ENCODE data around the gene DNAJC2.

The DNAJC2 gene

DNA sequence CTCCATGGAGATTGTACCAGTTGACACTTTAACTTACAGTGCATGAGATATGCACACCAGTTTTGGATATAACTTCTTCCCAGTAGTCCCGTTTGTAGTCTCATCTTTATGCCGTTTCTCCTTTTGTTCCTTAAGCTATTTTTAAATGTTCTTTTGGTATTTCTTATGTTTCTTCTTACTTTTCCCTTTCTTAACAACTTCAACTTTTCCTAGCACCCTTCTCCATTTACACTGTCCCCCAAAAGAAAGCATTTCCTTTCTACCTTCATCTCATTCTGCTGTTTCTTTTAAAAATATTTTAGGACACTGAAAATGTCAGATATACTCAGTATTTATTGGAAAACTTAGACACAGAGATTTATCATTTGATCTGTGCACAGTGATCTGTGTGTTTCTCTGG, 4.4 kb upstream of the DNAJC2 start:
- Mint-ChIP-seq H3K27me3 (ENCODE audit: low read depth) (no peaks in the 10 kb centered on the region), H3K9me3 (no peaks in the 10 kb centered on the region), H3K36me3 (ENCODE audit: low read depth) (peaks cover 29% of the 10 kb centered on the region), H3K27ac (peak overlapping the region; percentile 53), H3K4me3 (peak overlapping the region; percentile 98), H3K4me1 (ENCODE audit: low read depth) (peaks cover 43% of the 10 kb centered on the region)

DNA sequence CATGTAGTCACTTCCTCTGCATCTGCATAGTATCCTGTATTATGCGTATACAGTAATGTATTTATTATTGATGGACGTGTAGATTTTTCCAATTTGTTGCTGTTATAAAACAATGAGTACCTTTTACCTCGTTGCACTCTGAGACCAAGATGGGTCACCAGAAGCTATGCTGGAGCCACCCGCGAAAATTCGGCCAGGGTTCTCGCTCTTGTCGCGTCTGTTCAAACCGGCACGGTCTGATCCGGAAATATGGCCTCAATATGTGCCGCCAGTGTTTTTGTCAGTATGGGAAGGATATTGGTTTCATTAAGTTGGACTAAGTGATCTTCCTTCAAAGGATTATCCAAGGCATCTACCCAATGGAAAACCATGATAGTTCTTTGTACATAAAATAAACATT, 3.9 kb upstream of the DNAJC2 start:
- no peaks in the 10 kb centered on the region for H3K9me3 Mint-ChIP-seq
- H3K4me1 Mint-ChIP-seq (ENCODE audit: low read depth), result peaks cover 43% of the 10 kb centered on the region
- H3K27me3 Mint-ChIP-seq (ENCODE audit: low read depth), result no peaks in the 10 kb centered on the region
- peak overlapping the region; percentile 77 for H3K27ac Mint-ChIP-seq
- peak overlapping the region; percentile 98 for H3K4me3 Mint-ChIP-seq
- peaks cover 29% of the 10 kb centered on the region for H3K36me3 Mint-ChIP-seq (ENCODE audit: low read depth)

DNA sequence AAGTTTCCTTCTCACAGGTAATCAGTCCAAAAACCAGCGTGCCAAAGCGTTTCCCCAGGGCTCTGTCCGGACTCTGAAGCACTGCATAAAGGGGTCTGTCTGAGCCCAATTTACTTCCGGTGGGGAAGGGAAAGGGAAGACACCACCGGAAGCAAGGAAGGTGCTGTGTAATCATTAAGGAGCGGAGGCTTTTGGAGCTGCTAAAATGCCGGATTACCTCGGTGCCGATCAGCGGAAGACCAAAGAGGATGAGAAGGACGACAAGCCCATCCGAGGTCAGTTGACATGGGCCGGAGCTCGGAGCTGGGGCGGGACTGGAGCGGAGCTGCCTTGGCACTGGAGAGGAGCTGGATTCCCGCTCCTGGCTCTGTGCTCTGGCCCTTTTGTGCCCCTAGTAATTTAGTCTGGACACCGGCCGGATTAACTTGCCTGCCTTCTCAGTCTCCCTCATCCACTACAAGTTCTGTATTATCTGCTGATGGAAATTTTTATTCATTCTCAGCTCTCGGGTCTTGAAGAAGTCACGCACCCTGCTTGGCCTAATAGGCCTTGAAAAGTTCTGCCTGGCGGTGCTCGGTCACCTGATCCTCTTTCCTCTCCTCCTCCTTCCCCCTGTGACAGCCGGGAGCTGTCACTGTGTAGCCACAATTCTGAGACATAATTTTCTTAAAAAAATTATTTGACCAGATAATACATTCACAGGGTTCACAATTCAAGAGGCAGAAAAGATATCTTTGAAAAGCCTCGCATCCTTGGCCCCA, 3.1 kb upstream of the DNAJC2 start, which contains the start of gene PSMC2:
Gene PSMC2 (plus strand): TSS at position 137 of the 761 bp plus-strand sequence. CDS start 69 bp downstream, at position 206.
- peaks cover 45% of the 10 kb centered on the region for H3K4me1 Mint-ChIP-seq (ENCODE audit: low read depth)
- no peaks in the 10 kb centered on the region for H3K27me3 Mint-ChIP-seq (ENCODE audit: low read depth)
- peak within 1 kb of the TSS; percentile 98 for H3K4me3 Mint-ChIP-seq
- peak within 1 kb of the TSS; percentile 99 for H3K27ac Mint-ChIP-seq
- peaks cover 25% of the 10 kb centered on the region for H3K36me3 Mint-ChIP-seq (ENCODE audit: low read depth)
- H3K9me3 Mint-ChIP-seq, result no peaks in the 10 kb centered on the region

DNA sequence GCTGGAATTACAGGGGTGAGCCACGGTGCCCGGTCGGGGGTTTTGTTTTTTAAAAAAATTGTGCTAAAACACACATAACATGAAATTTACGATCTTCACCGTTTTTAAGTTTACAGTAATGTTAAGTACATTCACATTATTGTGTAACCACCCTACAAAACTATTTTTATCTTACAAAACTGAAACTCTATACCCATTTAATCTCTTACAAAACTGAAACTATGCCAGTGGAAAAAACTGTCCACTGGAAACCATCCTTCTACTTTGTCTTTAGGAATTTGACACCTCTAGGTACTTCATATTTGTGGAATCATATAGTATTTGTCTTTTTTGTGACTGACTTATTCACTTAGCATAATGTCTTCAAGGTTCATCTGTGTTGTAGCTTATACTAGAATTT, 1.8 kb upstream of the DNAJC2 start:
- no peaks in the 10 kb centered on the region for H3K27me3 Mint-ChIP-seq (ENCODE audit: low read depth)
- H3K9me3 Mint-ChIP-seq, result no peaks in the 10 kb centered on the region
- H3K27ac Mint-ChIP-seq, result peak overlapping the region; percentile 1
- peaks cover 23% of the 10 kb centered on the region for H3K36me3 Mint-ChIP-seq (ENCODE audit: low read depth)
- peaks cover 44% of the 10 kb centered on the region for H3K4me1 Mint-ChIP-seq (ENCODE audit: low read depth)
- H3K4me3 Mint-ChIP-seq, result peak overlapping the region; percentile 46

DNA sequence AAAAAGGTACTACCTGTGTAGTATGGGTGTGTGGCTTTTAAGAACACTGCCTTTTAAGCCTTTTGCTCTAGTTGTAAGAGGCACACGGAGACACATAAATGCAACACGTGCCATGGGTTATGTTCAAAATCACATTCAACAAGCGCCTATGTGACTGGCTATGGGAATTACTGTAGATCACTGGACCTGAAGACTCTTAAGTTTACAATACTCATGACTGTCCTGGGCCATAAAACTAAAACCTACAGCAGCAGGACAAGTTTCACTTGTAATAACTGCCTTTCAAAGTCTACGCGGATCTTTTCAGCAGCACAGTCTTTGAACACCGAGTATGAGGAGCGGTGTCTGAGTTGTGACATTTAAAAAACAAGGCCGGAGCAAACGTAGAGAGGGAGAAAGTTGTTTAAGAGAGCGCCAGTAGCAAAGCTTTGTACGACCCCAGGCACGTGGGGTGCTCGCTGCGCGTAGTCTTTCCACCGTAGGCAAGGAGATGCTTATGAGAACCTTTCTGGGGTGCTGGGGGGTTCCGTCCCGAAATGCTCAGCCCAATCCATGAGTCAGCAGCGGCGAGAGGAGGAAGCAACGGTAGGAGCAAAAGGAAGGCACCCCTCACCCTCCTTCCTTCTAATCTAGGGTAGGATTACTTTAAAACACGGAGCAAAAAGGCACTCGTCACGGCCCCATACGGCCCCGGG, 662 bp downstream of the DNAJC2 start:
- Mint-ChIP-seq H3K4me1 (ENCODE audit: low read depth) (peaks cover 48% of the 10 kb centered on the region), H3K36me3 (ENCODE audit: low read depth) (peaks cover 30% of the 10 kb centered on the region), H3K9me3 (no peaks in the 10 kb centered on the region), H3K27ac (peak overlapping the region; percentile 93), H3K27me3 (ENCODE audit: low read depth) (no peaks in the 10 kb centered on the region), H3K4me3 (peak overlapping the region; percentile 97)

DNA sequence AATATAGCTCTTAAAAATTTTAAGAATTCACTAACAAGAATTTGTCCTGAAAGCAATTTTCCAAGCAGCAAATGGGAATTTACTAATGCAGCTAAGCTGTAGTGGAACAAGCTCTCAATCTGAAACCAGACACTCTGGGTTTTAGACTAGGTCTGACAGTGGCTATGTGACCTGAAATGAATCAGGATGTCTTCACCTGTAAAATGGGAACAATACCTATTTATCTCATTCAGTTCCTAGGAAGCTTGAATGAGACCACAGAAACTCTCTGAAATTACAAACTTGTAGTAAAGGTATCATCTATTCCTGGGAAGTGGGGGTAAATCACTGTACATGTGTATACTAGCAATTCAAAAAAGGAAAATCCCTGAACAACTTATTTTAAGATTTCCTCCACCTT, 1.2 kb downstream of the DNAJC2 start:
- Mint-ChIP-seq H3K9me3 (no peaks in the 10 kb centered on the region), H3K4me1 (ENCODE audit: low read depth) (peaks cover 43% of the 10 kb centered on the region), H3K4me3 (peak overlapping the region; percentile 97), H3K27me3 (ENCODE audit: low read depth) (no peaks in the 10 kb centered on the region), H3K27ac (no peak overlapping the region), H3K36me3 (ENCODE audit: low read depth) (peaks cover 28% of the 10 kb centered on the region)

DNA sequence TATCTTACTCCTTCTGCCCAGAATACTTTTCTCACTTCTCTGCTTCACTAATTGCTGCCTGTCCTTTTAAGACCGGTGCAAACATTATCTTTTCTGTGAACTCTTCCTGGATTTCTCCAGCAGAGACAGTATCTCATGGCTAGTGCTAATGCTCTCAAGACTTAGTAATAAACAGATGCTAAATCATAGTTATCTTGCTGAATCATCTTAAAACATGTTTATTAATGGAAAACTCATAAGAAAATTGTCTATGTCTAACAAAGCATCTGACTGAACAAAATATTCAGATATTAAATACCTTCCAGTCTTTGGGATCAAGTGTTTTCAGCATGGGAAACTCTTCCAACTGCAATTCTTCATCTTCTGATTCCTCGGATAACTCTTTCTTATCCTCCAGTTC, 3.1 kb downstream of the DNAJC2 start:
- Mint-ChIP-seq H3K36me3 (ENCODE audit: low read depth) (peaks cover 36% of the 10 kb centered on the region), H3K9me3 (no peaks in the 10 kb centered on the region), H3K27ac (no peak overlapping the region), H3K4me3 (no peak overlapping the region), H3K27me3 (ENCODE audit: low read depth) (no peaks in the 10 kb centered on the region), H3K4me1 (ENCODE audit: low read depth) (peaks cover 35% of the 10 kb centered on the region)

DNA sequence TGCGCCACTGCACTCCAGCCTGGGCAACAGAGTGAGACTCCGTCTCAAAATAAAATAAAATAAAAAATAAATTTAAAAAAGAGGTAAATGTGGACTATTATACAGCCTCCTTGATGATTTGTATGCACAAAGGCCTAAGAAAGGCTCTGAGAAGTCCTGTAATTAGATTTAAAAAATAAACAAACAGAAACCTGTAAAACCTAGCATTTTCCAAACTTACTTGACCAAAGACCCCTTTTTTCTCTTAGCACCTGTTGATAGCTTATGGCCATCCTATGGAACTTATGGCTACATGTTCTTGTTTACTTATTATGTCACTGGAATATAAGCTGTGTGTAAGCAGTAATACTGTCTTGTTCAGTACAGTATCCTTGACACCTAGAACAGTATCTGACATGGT, 5.7 kb downstream of the DNAJC2 start:
- Mint-ChIP-seq H3K9me3 (no peaks in the 10 kb centered on the region), H3K27me3 (ENCODE audit: low read depth) (no peaks in the 10 kb centered on the region), H3K4me1 (ENCODE audit: low read depth) (peaks cover 24% of the 10 kb centered on the region), H3K27ac (no peak overlapping the region), H3K4me3 (no peak overlapping the region), H3K36me3 (ENCODE audit: low read depth) (peaks cover 36% of the 10 kb centered on the region)

DNA sequence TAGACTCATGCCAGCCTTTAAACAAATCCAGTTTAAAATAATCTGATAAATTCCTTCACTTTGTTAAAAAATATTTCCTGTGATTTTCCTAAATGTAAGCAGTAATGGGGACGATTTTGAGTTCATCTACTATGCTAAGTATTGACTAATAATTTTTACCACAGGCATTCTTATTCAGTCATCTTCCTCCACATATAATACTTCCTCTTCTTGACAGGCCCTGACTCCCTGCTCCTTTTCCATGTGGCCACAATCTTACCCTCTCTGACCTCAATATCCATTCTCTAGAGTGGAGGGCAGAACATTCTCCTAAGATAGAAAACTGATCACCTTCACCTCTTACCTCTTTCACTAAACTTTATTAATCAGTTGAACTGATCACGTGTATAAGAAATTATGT, 7.8 kb downstream of the DNAJC2 start:
- Mint-ChIP-seq H3K36me3 (ENCODE audit: low read depth) (peaks cover 37% of the 10 kb centered on the region), H3K4me3 (no peak overlapping the region), H3K27ac (no peak overlapping the region), H3K9me3 (no peaks in the 10 kb centered on the region), H3K27me3 (ENCODE audit: low read depth) (no peaks in the 10 kb centered on the region), H3K4me1 (ENCODE audit: low read depth) (peaks cover 20% of the 10 kb centered on the region)

DNA sequence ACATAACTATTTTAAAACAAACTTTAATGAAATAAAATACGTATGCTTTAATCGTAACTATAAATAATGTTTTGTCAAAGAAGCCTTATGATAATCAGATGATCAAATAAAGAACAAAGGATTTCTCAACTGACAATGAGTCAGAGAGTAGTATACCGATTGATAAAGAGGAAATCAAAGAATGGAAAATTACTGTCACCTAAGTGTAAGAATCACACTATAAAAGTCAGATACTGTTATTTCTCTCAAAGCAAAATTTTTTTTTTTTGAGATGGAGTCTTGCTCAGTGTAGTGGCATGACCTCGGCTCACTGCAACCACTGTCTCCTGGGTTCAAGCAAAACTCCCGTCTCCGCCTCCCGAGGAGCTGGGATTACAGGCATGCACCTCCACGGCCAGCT, 18.8 kb downstream of the DNAJC2 start:
- H3K36me3 Mint-ChIP-seq (ENCODE audit: low read depth), result peaks cover 20% of the 10 kb centered on the region

DNA sequence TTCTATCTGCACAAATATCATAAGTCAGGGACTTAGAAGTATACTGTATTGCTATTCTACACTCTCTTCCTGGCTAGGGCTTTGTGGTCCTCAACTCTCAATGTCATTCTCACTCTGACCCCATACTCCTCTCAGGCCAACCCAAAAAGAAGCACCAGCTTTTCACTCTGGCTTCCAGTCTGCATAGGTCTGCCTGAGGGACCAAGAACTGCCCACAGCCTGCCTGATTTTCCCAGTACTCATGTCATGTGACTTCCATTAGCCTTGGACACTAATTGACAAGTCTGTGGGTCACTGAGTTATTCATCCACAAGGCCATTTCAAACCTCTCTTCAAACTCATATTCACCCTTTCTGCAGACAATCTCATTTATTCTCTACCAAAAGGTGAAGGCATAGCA, 27.6 kb downstream of the DNAJC2 start:
- no peak overlapping the region for H3K4me3 Mint-ChIP-seq
- no peak overlapping the region for H3K27ac Mint-ChIP-seq
- no peaks in the 10 kb centered on the region for H3K27me3 Mint-ChIP-seq (ENCODE audit: low read depth)
- H3K4me1 Mint-ChIP-seq (ENCODE audit: low read depth), result peaks cover 1% of the 10 kb centered on the region
- peaks cover 47% of the 10 kb centered on the region for H3K36me3 Mint-ChIP-seq (ENCODE audit: low read depth)
- no peaks in the 10 kb centered on the region for H3K9me3 Mint-ChIP-seq

More for the DNA sequence above, 18.8 kb downstream of the DNAJC2 start:
- no peaks in the 10 kb centered on the region for H3K9me3 Mint-ChIP-seq
- H3K4me3 Mint-ChIP-seq, result no peak overlapping the region
- H3K27ac Mint-ChIP-seq, result no peak overlapping the region
- H3K4me1 Mint-ChIP-seq (ENCODE audit: low read depth), result peaks cover 4% of the 10 kb centered on the region
- H3K27me3 Mint-ChIP-seq (ENCODE audit: low read depth), result no peaks in the 10 kb centered on the region

DNA sequence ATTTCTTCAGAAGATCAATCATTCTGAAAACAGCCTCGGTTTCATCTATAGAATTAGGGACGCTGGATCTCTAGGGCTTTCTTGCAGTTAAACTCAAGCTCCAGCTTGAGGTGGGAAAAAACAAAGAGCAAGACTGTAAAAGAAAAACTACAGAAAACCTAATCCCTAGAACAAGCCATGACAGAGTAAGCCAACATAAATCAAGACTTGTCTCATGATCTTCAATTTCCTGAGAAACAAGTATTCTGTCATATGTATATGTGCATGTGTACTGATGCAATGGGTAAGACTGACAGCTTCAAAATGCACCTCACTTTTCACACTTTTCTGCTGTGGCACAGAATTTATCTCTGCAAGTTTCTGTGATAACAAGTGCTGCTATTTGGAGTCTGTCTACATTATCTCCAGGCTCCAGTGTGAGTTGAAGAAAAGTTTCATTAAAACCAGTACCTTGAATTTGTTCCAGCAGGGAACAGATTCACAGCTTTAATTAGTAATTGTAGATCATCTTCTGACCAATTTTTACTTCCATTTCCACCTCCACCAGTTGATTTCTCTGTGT, 28.1 kb downstream of the DNAJC2 start:
- Mint-ChIP-seq H3K27ac (no peak overlapping the region), H3K4me1 (ENCODE audit: low read depth) (peaks cover 1% of the 10 kb centered on the region), H3K4me3 (no peak overlapping the region), H3K27me3 (ENCODE audit: low read depth) (no peaks in the 10 kb centered on the region), H3K36me3 (ENCODE audit: low read depth) (peaks cover 48% of the 10 kb centered on the region), H3K9me3 (no peaks in the 10 kb centered on the region)

DNA sequence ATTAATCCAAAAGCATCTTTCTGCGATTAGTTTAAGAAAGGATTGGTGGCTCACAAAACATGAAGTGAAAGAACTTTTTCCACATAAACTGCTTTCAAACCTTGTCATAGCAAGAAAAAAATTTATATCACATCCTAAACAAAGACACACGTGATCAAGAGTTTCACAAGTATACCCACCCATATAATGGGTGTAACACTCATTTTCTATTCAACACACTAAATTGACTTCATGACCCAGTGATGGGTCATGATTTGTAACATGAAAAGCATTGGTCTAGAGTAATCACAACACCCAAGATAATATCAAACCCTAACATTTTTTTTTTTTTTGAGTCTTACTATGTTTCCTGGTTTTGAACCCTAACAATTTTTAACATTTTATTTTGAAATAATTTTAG, 29.7 kb downstream of the DNAJC2 start:
- peaks cover 55% of the 10 kb centered on the region for H3K36me3 Mint-ChIP-seq (ENCODE audit: low read depth)
- H3K4me1 Mint-ChIP-seq (ENCODE audit: low read depth), result peaks cover 1% of the 10 kb centered on the region
- H3K9me3 Mint-ChIP-seq, result no peaks in the 10 kb centered on the region
- no peak overlapping the region for H3K27ac Mint-ChIP-seq
- H3K4me3 Mint-ChIP-seq, result no peak overlapping the region
- no peaks in the 10 kb centered on the region for H3K27me3 Mint-ChIP-seq (ENCODE audit: low read depth)

DNA sequence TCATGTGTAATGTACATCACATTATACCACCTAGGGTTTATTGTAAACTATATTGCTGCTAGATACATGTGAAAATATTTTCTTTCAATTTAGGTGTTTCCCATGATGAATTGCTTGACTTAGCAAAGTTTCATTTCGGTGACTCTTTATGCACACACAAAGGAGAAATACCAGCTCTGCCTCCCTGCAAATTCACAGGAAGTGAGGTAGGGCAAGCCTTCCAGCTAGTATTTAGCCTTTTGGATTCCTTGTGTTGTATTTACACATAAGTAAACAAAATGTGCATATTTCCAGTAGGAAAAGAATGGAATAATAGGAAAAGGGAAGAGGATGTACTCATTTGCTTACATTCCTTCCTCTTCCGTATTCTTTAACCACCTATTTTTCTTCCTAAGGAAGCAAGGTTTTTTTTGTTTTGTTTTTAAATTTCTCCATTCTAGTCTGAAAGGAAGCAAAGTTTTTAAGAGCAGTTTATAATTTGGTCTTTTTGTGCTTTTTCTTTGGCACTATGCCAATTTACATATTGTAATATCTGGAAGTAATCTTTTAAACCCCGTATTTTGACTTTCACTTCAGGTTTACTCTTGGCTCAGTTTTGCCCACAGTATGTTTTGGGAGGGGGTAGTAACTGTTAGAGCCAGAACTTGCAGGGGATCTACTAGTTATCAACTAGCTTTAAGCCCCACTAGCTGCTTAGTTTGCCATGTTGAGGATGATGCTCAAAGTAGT, 36.9 kb downstream of the DNAJC2 start:
- H3K27ac Mint-ChIP-seq, result peak overlapping the region; percentile 31
- H3K9me3 Mint-ChIP-seq, result no peaks in the 10 kb centered on the region
- peaks cover 47% of the 10 kb centered on the region for H3K36me3 Mint-ChIP-seq (ENCODE audit: low read depth)
- no peaks in the 10 kb centered on the region for H3K4me1 Mint-ChIP-seq (ENCODE audit: low read depth)
- H3K27me3 Mint-ChIP-seq (ENCODE audit: low read depth), result no peaks in the 10 kb centered on the region
- no peak overlapping the region for H3K4me3 Mint-ChIP-seq
